Eye (tissue), 1 donor: ENCODE data around the gene PDXK.
"Not testable (repeated sequence)": the region's sequence is repeated elsewhere in the genome, so short reads cannot be mapped to it uniquely, and the experiment has no call there.

Experiments
- DNase-seq: peaks from one replicate; pipeline ENCODE4 v3.0.0-alpha.2; 2015

The PDXK gene

GRCh38 chr21:43718872-43719747 is at the start of gene PDXK:
Gene PDXK, plus strand, starts transcription at chr21:43719129. Its CDS starts 166 bp downstream, at chr21:43719295.
- peak; percentile 91 for DNase-seq

GRCh38 chr21:43669828-43670605 is 48.9 kb upstream of the PDXK start:
- no peak for DNase-seq

GRCh38 chr21:43675871-43676270 is 43.1 kb upstream of the PDXK start:
- no peak for DNase-seq

DNA sequence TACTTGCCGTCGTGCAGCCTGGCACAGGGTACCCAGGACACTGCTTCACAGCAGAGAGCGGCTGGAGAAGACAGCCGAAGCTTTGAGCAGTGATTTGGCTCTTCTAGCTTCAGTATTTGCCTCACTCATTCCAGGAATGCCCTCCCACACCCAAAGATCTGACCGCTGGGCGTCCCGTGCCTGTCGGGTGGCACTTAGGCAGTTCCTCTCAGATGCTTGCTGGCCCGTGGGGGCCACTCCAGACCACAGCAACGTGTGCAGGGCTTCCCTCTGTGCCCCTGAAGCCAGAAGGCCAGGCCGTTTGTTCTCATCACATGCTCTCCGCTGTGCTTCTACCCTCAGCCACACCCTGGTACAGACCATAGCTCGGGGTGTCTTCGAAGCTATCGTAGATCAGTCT is 42.5 kb upstream of the PDXK start:
- no peak for DNase-seq

DNA sequence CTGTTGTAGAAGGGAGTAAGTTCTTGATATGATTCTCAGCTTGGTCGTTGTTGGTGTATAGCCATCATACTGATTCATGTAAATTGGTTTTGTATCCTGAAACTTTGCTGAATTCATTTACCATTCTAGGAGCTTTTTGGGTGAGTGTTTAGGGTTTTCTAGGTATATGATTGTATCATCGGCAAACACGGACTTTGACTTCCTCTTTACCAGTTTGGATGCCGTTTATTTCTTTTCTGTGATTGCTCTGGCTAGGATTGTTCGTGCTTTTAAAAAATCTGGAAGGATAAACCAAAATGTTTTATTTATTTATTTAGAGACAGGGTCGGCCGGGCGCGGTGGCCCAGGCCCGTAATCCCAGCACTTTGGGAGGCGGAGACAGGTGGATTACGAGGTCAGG is 39.0 kb upstream of the PDXK start:
- DNase-seq, result no peak

DNA sequence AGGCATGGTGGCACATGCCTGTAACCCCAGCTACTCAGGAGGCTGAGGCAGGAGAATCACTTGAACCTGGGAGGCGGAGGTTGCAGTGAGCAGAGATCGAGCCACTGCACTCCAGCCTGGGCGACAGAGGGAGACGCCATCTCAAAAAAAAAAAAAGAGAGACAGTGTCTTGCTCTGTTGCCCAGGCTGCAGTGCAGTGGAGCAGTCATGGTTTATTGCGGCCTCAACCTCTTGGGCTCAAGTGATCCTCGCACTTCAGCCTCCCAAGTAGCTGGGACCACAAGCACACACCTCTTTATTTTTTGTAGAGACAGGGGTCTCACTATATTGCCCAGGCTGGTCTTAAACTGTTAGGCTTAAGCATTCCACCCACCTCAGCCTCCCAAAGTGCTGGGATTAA is 38.5 kb upstream of the PDXK start:
- not testable (repeated sequence) for DNase-seq

- no peak for DNase-seq
These were observed 37.3 kb upstream of the PDXK start for GRCh38 chr21:43681650-43682049.

- DNase-seq, result no peak
These were observed 34.5 kb upstream of the PDXK start for GRCh38 chr21:43684424-43684823.

- no peak for DNase-seq
These were observed 31.9 kb upstream of the PDXK start for GRCh38 chr21:43686811-43687565.

- DNase-seq, result no peak
These were observed 31.1 kb upstream of the PDXK start for GRCh38 chr21:43687566-43688399.

DNA sequence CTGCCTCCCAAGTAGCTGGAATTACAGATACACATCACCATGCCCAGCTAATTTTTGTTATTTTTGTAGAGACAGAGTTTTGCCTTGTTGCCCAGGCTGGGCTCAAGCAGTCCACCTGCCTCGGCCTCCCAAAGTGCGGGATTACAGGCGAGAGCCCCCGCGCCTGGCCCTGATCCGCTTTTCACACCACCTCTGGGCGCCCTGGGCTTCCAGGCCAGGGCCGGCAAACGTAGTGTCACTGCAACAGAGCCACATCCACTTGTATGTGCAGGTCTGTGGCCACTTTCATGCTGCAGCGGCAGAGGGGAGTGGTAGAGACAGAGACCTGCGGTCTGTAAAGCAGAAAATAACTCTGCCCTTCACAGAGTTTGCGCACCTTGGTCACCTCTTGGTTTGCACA is 30.0 kb upstream of the PDXK start:
- no peak for DNase-seq

GRCh38 chr21:43689556-43690337 is 29.2 kb upstream of the PDXK start:
- no peak for DNase-seq

DNA sequence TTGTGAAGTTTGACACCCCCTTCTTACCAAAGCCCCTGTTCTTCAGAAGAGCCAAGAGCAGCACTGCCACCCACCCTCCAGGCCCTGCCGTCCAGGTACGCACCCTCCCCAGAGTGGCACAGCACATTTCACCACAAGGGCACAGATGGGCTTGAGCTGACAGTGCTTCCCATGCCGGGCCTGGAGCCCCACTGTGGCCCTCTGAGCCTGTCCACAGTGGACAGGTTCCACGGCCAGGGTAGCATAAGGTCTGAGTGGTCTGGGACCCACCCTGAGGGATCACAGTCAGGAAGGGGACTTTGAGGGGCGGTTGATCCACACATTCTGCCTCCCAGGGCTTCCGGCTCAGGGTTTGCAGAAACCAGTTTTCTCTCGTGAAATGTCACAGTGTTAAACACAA is 28.6 kb upstream of the PDXK start:
- no peak for DNase-seq

- DNase-seq, result no peak
These were observed 27.7 kb upstream of the PDXK start for GRCh38 chr21:43691086-43691795.

DNA sequence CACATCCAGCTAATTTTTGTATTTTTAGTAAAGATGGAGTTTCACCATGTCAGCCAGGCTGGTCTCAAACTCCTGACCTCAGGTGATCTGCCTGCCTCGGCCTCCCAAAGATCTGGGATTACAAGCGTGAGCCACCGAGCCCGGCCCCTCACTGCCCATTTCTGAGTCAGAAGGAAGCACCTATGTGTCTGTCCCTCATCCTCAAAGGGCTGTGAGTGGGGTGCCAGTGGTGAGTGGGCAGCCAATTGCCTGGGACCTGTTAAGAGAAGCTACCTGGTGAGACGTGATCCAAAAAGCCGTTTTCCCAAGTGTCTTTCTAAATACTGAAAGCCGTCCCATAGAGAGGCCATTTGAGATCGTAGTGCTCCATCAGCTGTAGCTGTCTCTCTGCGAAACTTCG is 27.1 kb upstream of the PDXK start:
- no peak for DNase-seq

DNA sequence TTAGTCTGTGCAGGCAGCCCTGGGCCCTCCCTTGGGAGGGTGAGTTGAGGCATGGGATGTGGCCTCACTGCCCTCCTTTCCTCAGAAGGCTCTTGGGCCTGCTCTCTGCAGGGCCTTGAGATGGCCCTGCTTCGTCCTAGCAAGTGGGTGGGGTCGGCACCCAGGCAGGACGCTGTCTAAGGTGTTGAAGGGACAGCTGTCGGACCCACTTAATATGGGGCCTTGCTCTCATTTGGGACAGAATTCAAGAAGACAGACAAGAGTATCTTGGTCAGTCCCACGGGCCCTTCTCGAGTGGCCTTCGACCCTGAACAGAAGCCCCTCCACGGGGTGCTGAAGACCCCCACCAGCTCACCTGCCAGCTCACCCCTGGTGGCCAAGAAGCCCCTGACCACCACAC is 26.0 kb upstream of the PDXK start:
- DNase-seq, result no peak

DNA sequence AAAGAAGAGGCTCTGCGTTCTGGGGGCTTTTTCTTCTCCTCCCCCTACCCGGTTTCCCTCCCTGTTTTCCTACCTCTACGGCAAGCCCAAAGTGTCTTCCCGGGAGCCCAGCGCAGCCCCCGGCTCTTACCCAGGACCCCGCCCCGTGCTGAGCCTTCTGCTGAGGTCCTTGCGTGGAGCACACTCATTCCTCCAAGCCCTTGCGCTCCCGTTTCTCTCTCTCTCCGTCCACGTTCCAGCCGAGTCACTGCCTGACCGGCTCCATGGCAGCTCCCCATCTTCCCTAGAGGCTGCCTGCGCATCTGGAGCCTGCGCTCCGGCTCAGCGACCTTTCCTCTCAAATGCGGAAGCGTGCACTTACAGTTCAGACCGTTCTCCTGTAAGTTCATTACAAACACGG is 24.9 kb upstream of the PDXK start:
- DNase-seq, result peak; percentile 46

DNA sequence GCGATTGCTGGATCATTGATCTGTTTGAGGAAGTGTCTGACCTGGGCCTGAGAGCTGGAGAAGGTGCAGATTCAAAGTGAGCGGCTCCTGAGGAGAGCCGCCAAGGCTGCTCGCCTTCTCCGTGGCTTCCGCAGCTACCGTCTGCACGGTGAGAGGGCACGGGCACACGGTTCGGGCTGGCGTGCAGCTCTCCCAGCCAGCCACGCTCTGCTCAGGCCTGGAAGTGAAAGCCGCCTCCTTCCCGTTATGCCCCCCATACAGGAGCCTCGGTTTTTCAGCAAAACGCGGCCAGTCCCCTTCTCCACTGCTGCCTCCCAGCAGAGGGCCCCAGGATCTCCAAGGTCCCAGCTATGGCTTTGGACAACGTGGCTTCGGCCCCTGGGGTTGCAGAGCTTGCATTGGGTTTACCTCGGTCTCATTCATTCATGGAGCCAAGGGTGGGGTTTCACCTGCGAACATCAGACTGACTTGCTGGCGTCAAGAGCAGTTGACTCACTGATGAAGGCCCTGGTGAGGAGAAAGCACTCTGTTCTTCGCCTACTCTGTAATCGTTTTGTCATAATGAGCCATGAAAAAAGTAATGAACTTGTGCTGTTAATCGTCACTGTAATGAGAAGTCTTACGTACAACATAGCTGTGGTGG is 24.4 kb upstream of the PDXK start:
- no peak for DNase-seq

DNA sequence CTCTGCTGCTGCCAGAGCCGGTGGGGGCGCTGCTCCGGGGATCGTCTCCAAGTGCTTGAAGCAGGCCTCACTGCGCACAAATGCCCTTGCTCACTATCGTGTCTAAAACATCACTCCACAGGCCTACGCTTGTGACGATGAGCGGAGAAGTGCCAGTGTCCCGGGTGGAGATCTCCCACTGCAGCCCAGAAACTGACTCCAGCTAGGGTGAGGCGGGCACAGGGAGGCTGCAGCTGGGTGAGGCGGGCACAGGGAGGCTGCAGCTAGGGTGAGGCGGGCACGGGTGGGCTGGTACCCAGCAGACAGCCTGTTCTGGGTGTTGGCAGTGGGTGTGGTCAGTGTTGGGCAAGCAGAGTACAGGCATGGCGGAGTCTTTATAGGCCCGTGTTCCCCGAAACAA is 22.7 kb upstream of the PDXK start:
- DNase-seq, result no peak
